ENCODE results near the gene LYZL6. TPM values are rescaled to one million over a fixed set of nuclear protein-coding genes. Genes with fewer than 3 reads are reported as not detected.

LYZL6 gene
- total RNA-seq, 1 experiment from 2014 or later = not detected

DNA sequence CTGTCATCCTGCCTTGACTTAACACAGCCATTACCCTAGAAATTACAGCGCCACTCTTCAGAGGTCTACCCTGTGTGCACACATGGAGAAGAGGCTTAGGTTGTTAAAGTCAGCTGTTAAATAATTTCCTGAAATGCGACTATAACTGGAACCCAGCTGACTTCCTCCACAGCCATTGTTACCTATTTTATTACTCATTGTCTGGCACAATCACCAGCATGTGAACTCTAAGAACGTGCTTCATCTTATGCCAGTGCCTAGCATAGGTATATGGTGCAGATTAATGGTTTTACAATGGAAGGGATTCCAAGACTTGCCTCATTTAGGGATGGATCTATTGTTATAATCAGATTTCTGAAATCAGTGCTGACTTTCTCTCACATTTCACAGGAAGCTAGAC, 24.8 kb downstream of the LYZL6 start:
- Histone ChIP-seq H3K27ac (ENCODE audit: low read depth, low read length) (no peak overlapping the region), H3K4me2 (ENCODE audit: low read length) (no peak overlapping the region), H3K4me1 (ENCODE audit: control insufficient read depth in 1 of 2, insufficient read depth in 2 of 2, low read length in 2 of 2) (no peaks in the 10 kb centered on the region), H3K79me2 (ENCODE audit: insufficient read depth, low read length) (no peaks in the 10 kb centered on the region), H3K27me3 (ENCODE audit: insufficient read depth, low read length) (no peaks in the 10 kb centered on the region), H3K9me3 (ENCODE audit: control insufficient read depth in 1 of 2, insufficient read depth in 1 of 2, low read depth in 1 of 2, low read length in 2 of 2) (no peaks in the 10 kb centered on the region), H3K9me2 (ENCODE audit: insufficient read depth) (no peaks in the 10 kb centered on the region), H2AFZ (ENCODE audit: low read depth, low read length, poor library complexity, severe bottlenecking) (no peak overlapping the region), H4K20me1 (ENCODE audit: insufficient read depth) (no peaks in the 10 kb centered on the region), H3K4me3 (replicated peaks in 1 of 2; ENCODE audit: low read depth in 1 of 2, low read length in 2 of 2) (no peak overlapping the region), H3K36me3 (ENCODE audit: control insufficient read depth in 1 of 2, insufficient read depth in 2 of 2, low read length in 2 of 2) (no peaks in the 10 kb centered on the region; a peak in 1 of 4 replicates), H3K9ac (ENCODE audit: low read length) (no peak overlapping the region)
- TF ChIP-seq CBX3 (IDR thresholded peaks at IDR 0.05; ENCODE audit: low read depth) = no peak
- TF ChIP-seq EZH2phosphoT487 (IDR thresholded peaks at IDR 0.05; ENCODE audit: borderline replicate concordance) = no peak
- TF ChIP-seq EZH2 (IDR thresholded peaks at IDR 0.05) = no peak
- TF ChIP-seq POLR2AphosphoS5 (IDR thresholded peaks at IDR 0.05; ENCODE audit: low read depth, low read length) = no peak
- no peak for TF ChIP-seq TCF7L2 (IDR thresholded peaks at IDR 0.05; ENCODE audit: borderline replicate concordance, extremely low read depth, insufficient read depth, insufficient read length)
- DNase-seq (ENCODE audit: low read depth, low spot score) (no peak), ATAC-seq (no peak)
- POLR2A ChIA-PET = no interaction called here
- intact Hi-C loops (cut with micrococcal nuclease) = no loop called here
- RAD21 ChIA-PET (ENCODE audit: low non-redundant PET in 1 of 2, low total read pairs in 2 of 2, uncharacterized antibody in 2 of 2, unreplicated experiment in 2 of 2) = no interaction called here
- CTCF ChIA-PET = no interaction called here
- no TSS peak for BruUV-seq (replicated peaks)

DNA sequence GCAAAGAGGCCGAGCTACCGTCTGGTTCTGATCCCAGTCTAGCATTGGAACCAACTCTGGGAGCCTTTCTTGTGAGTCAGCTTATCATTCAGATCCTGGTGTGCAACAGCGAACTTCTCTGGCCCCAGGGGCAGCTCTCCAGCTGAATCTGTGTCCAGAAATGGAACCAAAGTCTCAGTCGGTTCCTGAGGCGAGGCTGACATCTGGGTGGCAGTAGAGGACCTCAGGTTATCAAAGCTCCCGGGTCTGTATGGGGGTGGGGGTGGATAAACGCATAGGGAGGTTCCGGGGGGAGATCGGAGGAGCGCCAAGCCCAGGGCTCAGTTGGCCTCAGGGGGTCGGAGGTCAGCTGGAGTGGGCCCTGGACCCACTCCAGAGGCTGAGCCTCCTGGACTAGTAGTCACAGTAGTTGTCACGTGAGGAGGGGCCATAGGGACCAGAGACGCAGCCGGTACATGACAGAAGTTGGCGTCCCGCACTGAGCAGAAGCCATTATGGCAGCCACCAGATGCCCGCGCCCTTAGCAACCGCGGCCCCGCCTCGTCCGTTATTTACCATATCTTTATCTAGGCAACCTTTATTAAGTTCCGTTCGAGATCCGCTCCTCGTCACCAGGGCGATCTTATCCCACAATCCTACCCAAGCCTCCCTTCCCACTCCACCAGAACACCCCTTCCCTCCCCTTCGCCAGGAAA, 25.8 kb downstream of the LYZL6 start:
- ATAC-seq = no peak
- no peak for TF ChIP-seq RAD21 (IDR thresholded peaks at IDR 0.05; ENCODE audit: low read depth)
- H3K9me3 ChIP-seq (ENCODE audit: control insufficient read depth in 1 of 2, insufficient read depth in 1 of 2, low read depth in 1 of 2, low read length in 2 of 2) = no peaks in the 10 kb centered on the region
- H3K4me2 ChIP-seq (ENCODE audit: low read length) = no peak overlapping the region
- no peak overlapping the region for H2AFZ ChIP-seq (ENCODE audit: low read depth, low read length, poor library complexity, severe bottlenecking)
- H3K27me3 ChIP-seq (ENCODE audit: insufficient read depth, low read length) = no peaks in the 10 kb centered on the region
- H3K9ac ChIP-seq (ENCODE audit: low read length) = no peak overlapping the region
- no peaks in the 10 kb centered on the region for H3K9me2 ChIP-seq (ENCODE audit: insufficient read depth)
- no TSS peak for BruUV-seq (replicated peaks)
- no peaks in the 10 kb centered on the region; a peak in 1 of 4 replicates for H3K36me3 ChIP-seq (ENCODE audit: control insufficient read depth in 1 of 2, insufficient read depth in 2 of 2, low read length in 2 of 2)
- POLR2A ChIA-PET = no interaction called here
- DNase-seq (ENCODE audit: low read depth, low spot score) = no peak
- no peaks in the 10 kb centered on the region for H4K20me1 ChIP-seq (ENCODE audit: insufficient read depth)
- H3K79me2 ChIP-seq (ENCODE audit: insufficient read depth, low read length) = no peaks in the 10 kb centered on the region
- CTCF ChIA-PET = no interaction called here
- no peaks in the 10 kb centered on the region for H3K4me1 ChIP-seq (ENCODE audit: control insufficient read depth in 1 of 2, insufficient read depth in 2 of 2, low read length in 2 of 2)
- RAD21 ChIA-PET (ENCODE audit: low non-redundant PET in 1 of 2, low total read pairs in 2 of 2, uncharacterized antibody in 2 of 2, unreplicated experiment in 2 of 2) = no interaction called here
- H3K27ac ChIP-seq (ENCODE audit: low read depth, low read length) = no peak overlapping the region
- no peak overlapping the region for H3K4me3 ChIP-seq (replicated peaks in 1 of 2; ENCODE audit: low read depth in 1 of 2, low read length in 2 of 2)
- intact Hi-C loops (cut with micrococcal nuclease) = no loop called here
